HepG2 (cell line): Measurements from ENCODE around the gene MARCHF9. TPM values are rescaled to one million over a fixed set of nuclear protein-coding genes. Genes with fewer than 3 reads are reported as not detected.

Experiments used
- ATM ChIP-seq: fragments of 450-650 bp; IDR thresholded peaks from 2 replicates; pipeline ENCODE4 v1.7.1; 2017; ENCODE audit warnings: mild to moderate bottlenecking, borderline replicate concordance
- CC2D1A ChIP-seq: sonication (generic); formaldehyde crosslinking; IDR thresholded peaks from 2 replicates; pipeline ENCODE4 v1.8.1; 2023; ENCODE audit warnings: mild to moderate bottlenecking, missing genetic modification reagents
- ETV5 ChIP-seq: IDR thresholded peaks from 2 replicates; pipeline ENCODE4 v1.6.1; 2018; ENCODE audit warnings: missing biosample characterization, missing genetic modification reagents, inconsistent platforms, borderline replicate concordance
- KMT2A ChIP-seq: sonication (generic); formaldehyde crosslinking; IDR thresholded peaks from 2 replicates; pipeline ENCODE4 v1.4.0; 2020; ENCODE audit warnings: missing genetic modification reagents
- MEIS1 ChIP-seq: sonication (generic); formaldehyde crosslinking; IDR thresholded peaks from 2 replicates; pipeline ENCODE4 v1.9.0; 2021; ENCODE audit warnings: mild to moderate bottlenecking, missing genetic modification reagents, moderate library complexity, borderline replicate concordance
- NFRKB ChIP-seq: fragments of 450-650 bp; IDR thresholded peaks from 2 replicates; pipeline ENCODE4 v1.6.1; 2017
- NR3C1 ChIP-seq: sonication (generic); formaldehyde crosslinking; IDR thresholded peaks from 2 replicates; pipeline ENCODE4 v1.4.0; 2020; ENCODE audit warnings: missing genetic modification reagents
- PCBP1 ChIP-seq: fragments of 200-400 bp; formaldehyde crosslinking; IDR thresholded peaks from 2 replicates; pipeline ENCODE4 v1.6.1; 2017; ENCODE audit warnings: mild to moderate bottlenecking, low read depth, low read length, borderline replicate concordance
- POLR2A ChIP-seq, 2 experiments: IDR thresholded peaks; 2 replicates each; pipeline ENCODE4 v1.6.1; 2011; ENCODE audit warnings: low read depth in 2 of 2, low read length in 2 of 2, mild to moderate bottlenecking in 1 of 2, moderate library complexity in 1 of 2; ENCODE audit not compliant: insufficient read depth in 1 of 2
- RARA ChIP-seq: IDR thresholded peaks from 2 replicates; pipeline ENCODE4 v1.6.1; 2016; ENCODE audit warnings: missing genetic modification reagents, missing compliant biosample characterization
- RFXAP ChIP-seq: sonication (generic); formaldehyde crosslinking; IDR thresholded peaks from 2 replicates; pipeline ENCODE4 v1.4.0; 2020; ENCODE audit warnings: missing genetic modification reagents, borderline replicate concordance
- SALL1 ChIP-seq: sonication (generic); formaldehyde crosslinking; IDR thresholded peaks from 2 replicates; pipeline ENCODE4 v1.8.0; 2022; ENCODE audit warnings: mild to moderate bottlenecking, missing genetic modification reagents
- SATB2 ChIP-seq: sonication (generic); formaldehyde crosslinking; IDR thresholded peaks from 2 replicates; pipeline ENCODE4 v1.5.0; 2020; ENCODE audit warnings: missing genetic modification reagents
- SIN3A ChIP-seq: IDR thresholded peaks from 2 replicates; pipeline ENCODE4 v1.6.1; 2011; ENCODE audit warnings: low read depth, mild to moderate bottlenecking, control low read depth, low read length, borderline replicate concordance
- SOX13 ChIP-seq, 3 experiments: fragments of 450-650 bp in 1 of 3; sonication (generic) in 1 of 3; formaldehyde crosslinking in 1 of 3; IDR thresholded peaks in 2 of 3; conservative IDR thresholded peaks in 1 of 3; 2 replicates each; pipeline versions ENCODE4 v1.5.0 to v1.6.1; 2016 to 2020; ENCODE audit warnings: antibody characterized with exemption in 1 of 3, mild to moderate bottlenecking in 1 of 3, missing compliant biosample characterization in 1 of 3, missing genetic modification reagents in 1 of 3, moderate library complexity in 1 of 3
- TFDP1 ChIP-seq: IDR thresholded peaks from 2 replicates; pipeline ENCODE4 v1.6.1; 2016; ENCODE audit warnings: missing compliant biosample characterization, missing genetic modification reagents, borderline replicate concordance
- ZFP1 ChIP-seq: IDR thresholded peaks from 2 replicates; pipeline ENCODE4 v1.6.1; 2016
- ZIK1 ChIP-seq: sonication (generic); formaldehyde crosslinking; IDR thresholded peaks from 2 replicates; pipeline ENCODE4 v1.5.0; 2020; ENCODE audit warnings: mild to moderate bottlenecking, low read depth, missing genetic modification reagents, borderline replicate concordance
- ZNF10 ChIP-seq: sonication (generic); formaldehyde crosslinking; IDR thresholded peaks from 2 replicates; pipeline ENCODE4 v1.4.0; 2020; ENCODE audit warnings: mild to moderate bottlenecking, low read depth, missing genetic modification reagents, borderline replicate concordance
- ZNF253 ChIP-seq: sonication (generic); formaldehyde crosslinking; IDR thresholded peaks from 2 replicates; pipeline ENCODE4 v1.8.0; 2022; ENCODE audit warnings: mild to moderate bottlenecking, missing genetic modification reagents, borderline replicate concordance
- ZNF331 ChIP-seq: sonication (generic); formaldehyde crosslinking; IDR thresholded peaks from 2 replicates; pipeline ENCODE4 v1.4.0; 2020; ENCODE audit warnings: missing genetic modification reagents
- ZNF350 ChIP-seq: sonication (generic); formaldehyde crosslinking; IDR thresholded peaks from 2 replicates; pipeline ENCODE4 v1.4.0; 2020; ENCODE audit warnings: mild to moderate bottlenecking, low read depth, missing genetic modification reagents, borderline replicate concordance
- ZNF431 ChIP-seq: sonication (generic); formaldehyde crosslinking; IDR thresholded peaks from 2 replicates; pipeline ENCODE4 v1.9.0; 2022; ENCODE audit warnings: missing genetic modification reagents, low read depth, mild to moderate bottlenecking, borderline replicate concordance
- ZNF547 ChIP-seq: sonication (generic); formaldehyde crosslinking; IDR thresholded peaks from 2 replicates; pipeline ENCODE4 v1.5.1; 2020; ENCODE audit warnings: mild to moderate bottlenecking, missing genetic modification reagents
- ZNF619 ChIP-seq: sonication (generic); formaldehyde crosslinking; IDR thresholded peaks from 2 replicates; pipeline ENCODE4 v1.4.0; 2020; ENCODE audit warnings: mild to moderate bottlenecking, missing genetic modification reagents
- ZNF639 ChIP-seq: conservative IDR thresholded peaks from 2 replicates; pipeline ENCODE4 v1.6.1; 2018; ENCODE audit warnings: missing genetic modification reagents
- ZNF761 ChIP-seq: sonication (generic); formaldehyde crosslinking; conservative IDR thresholded peaks from 2 replicates; pipeline ENCODE4 v1.4.0; 2020; ENCODE audit warnings: mild to moderate bottlenecking, missing genetic modification reagents
- ZNF780A ChIP-seq: sonication (generic); formaldehyde crosslinking; IDR thresholded peaks from 2 replicates; pipeline ENCODE4 v1.8.0; 2022; ENCODE audit warnings: mild to moderate bottlenecking, missing genetic modification reagents, moderate library complexity
- polyA plus RNA-seq, 8 experiments: library from polyadenylated mRNA; depleted of rRNA in 3 of 8; stranded (reverse) in 7 of 8; unstranded in 1 of 8; fragments of >200 nt; fragmentation: Illumina TruSeq in 4 of 8; extraction: Trizol in 4 of 8; gene quantifications; 2 replicates each; pipeline versions ENCODE4 v1.2.1 to v1.2.3, GENCODE V29; 2011 to 2016; ENCODE audit warnings: low read depth in 4 of 8, missing spikeins in 1 of 8, mixed read lengths in 1 of 8; ENCODE audit not compliant: insufficient read depth in 1 of 8
- total RNA-seq, 5 experiments: library from RNA; depleted of rRNA; stranded (reverse); fragments of >200 nt; fragmentation: Illumina TruSeq; extraction: Trizol; gene quantifications; 2 replicates each; pipeline ENCODE4 v1.2.3, GENCODE V29; 2016; ENCODE audit warnings: low read depth in 1 of 5

The MARCHF9 gene
- total and polyA plus RNA-seq, 2 of the 13 experiments (the other 11 are each of a cell fraction or from before 2014, with no cell fraction given) = 5.7 to 9.6 TPM

- TF ChIP-seq ETV5 (CRISPR knock-in tag) = peak; percentile 48; the same call in 1 of the 2 replicates
- peak; percentile 94 for TF ChIP-seq KMT2A (CRISPR knock-in tag)
- TF ChIP-seq ZIK1 (CRISPR knock-in tag) = no peak
- TF ChIP-seq POLR2A (IDR thresholded peaks at IDR 0.05; ENCODE audit: insufficient read depth in 1 of 2, low read depth in 2 of 2, low read length in 2 of 2) = peak; percentile 89 to 94
- peak; percentile 60; the same call in 1 of the 2 replicates for TF ChIP-seq ZNF761 (CRISPR knock-in tag)
- peak; percentile 34; the same call in 1 of the 2 replicates for TF ChIP-seq CC2D1A (CRISPR knock-in tag)
- TF ChIP-seq SATB2 = no peak
- peak; percentile 61; the same call in 1 of the 2 replicates for TF ChIP-seq ZNF780A (CRISPR knock-in tag)
- no peak for TF ChIP-seq NFRKB
- peak; percentile 94 for TF ChIP-seq ZNF331 (CRISPR knock-in tag)
- peak; percentile 64; the same call in 1 of the 2 replicates for TF ChIP-seq TFDP1 (CRISPR knock-in tag)
- peak; percentile 90 for TF ChIP-seq SIN3A
- TF ChIP-seq ZNF350 (CRISPR knock-in tag) = peak; percentile 87
- TF ChIP-seq MEIS1 (CRISPR knock-in tag) = no peak
- peak; percentile 76; the same call in 1 of the 2 replicates for TF ChIP-seq ZNF639
- TF ChIP-seq RARA (CRISPR knock-in tag) = peak; percentile 32
- no peak for TF ChIP-seq ZNF619 (CRISPR knock-in tag)
- no peak for TF ChIP-seq ZNF10 (CRISPR knock-in tag)
- TF ChIP-seq ZNF431 = peak; percentile 70; the same call in 1 of the 2 replicates
- 0 out of 2 replicates have a peak, but pooled peaks have one; percentile 21 for TF ChIP-seq ZNF253 (CRISPR knock-in tag)
- TF ChIP-seq SOX13 (IDR thresholded peaks at IDR 0.05) = 0 out of 2 replicates have a peak, but pooled peaks have one; percentile 40
- peak in 1 of 2 experiments; percentile 70; a peak in 2 of 4 replicates for TF ChIP-seq SOX13 (CRISPR knock-in tag; conservative IDR thresholded peaks at IDR 0.05 in 1 of 2, IDR thresholded peaks at IDR 0.05 in 1 of 2)
- TF ChIP-seq ZNF547 (CRISPR knock-in tag) = 0 out of 2 replicates have a peak, but pooled peaks have one; percentile 34
- TF ChIP-seq NR3C1 (CRISPR knock-in tag) = no peak
- TF ChIP-seq SALL1 (CRISPR knock-in tag) = peak; percentile 88
- no peak for TF ChIP-seq ATM
- TF ChIP-seq PCBP1 = peak; percentile 83; the same call in 1 of the 2 replicates
- TF ChIP-seq ZFP1 = no peak
- peak; percentile 86 for TF ChIP-seq RFXAP (CRISPR knock-in tag)
Measured at GRCh38 chr12:57782608-57783465, 27.9 kb downstream of the MARCHF9 start, which contains the start of gene TSFM (continued).
